Measurements from ENCODE around the gene CFAP298. TPM values are rescaled to one million over a fixed set of nuclear protein-coding genes. Genes with fewer than 3 reads are reported as not detected.

CFAP298 gene
- total and polyA plus RNA-seq, 10 of the 15 experiments (the other 5 are each of a cell fraction or from before 2014, with no cell fraction given), result 9.5 to 79.1 (median 30.2) TPM

GRCh38 chr21:32599091-32599490 lies 13.1 kb downstream of the CFAP298 start:
- POLR2A ChIA-PET, result no interaction called here
- H3K4me1 ChIP-seq (ENCODE audit: control insufficient read depth, insufficient read depth, low read length), result no peaks in the 10 kb centered on the region
- H3K4me3 ChIP-seq, result no peak overlapping the region
- no peaks in the 10 kb centered on the region for H3K9me3 ChIP-seq (replicated peaks; ENCODE audit: control insufficient read depth, insufficient read depth, low read length)
- H3K27ac ChIP-seq (ENCODE audit: control insufficient read depth, insufficient read depth), result no peak overlapping the region
- H3K27me3 ChIP-seq (replicated peaks in 1 of 2; ENCODE audit: control insufficient read depth in 2 of 2, insufficient read depth in 2 of 2, low read length in 1 of 2), result no peaks in the 10 kb centered on the region
- RAD21 ChIA-PET (ENCODE audit: unreplicated experiment), result interaction anchor here (0.6 to 3.2 kb wide), 2 partner anchors 174 to 196 kb away, joined by 3 to 17 read pairs; no protein-coding TSS in a partner anchor
- intact Hi-C loops (cut with micrococcal nuclease; ENCODE audit: unreplicated experiment) (no loop called here), in situ Hi-C loops (cut with MboI) (no loop called here)
- no peak overlapping the region for H3K9ac ChIP-seq (ENCODE audit: control insufficient read depth, insufficient read depth, low read length)
- 64% methylated on average over 5 of the region's 5 CpGs for WGBS (ENCODE audit: insufficient coverage, insufficient replicate concordance, low lambda C conversion rate, missing lambda C conversion rate)
- H3K4me2 ChIP-seq (ENCODE audit: control insufficient read depth, insufficient read depth), result no peak overlapping the region
- H2AFZ ChIP-seq (ENCODE audit: control insufficient read depth, low read depth, low read length), result no peak overlapping the region
- no TSS peak for BruUV-seq (replicated peaks)
- ATAC-seq (no peak), DNase-seq (ENCODE audit: low read depth, low spot score) (no peak), FAIRE-seq (no peak)
- SMC1A ChIA-PET (ENCODE audit: uncharacterized antibody, unreplicated experiment), result interaction anchor here (2.6 kb wide), 1 partner anchor 197 kb away, joined by 13 read pairs; no protein-coding TSS in a partner anchor
- H4K20me1 ChIP-seq (ENCODE audit: control insufficient read depth, insufficient read depth), result no peaks in the 10 kb centered on the region
- no peaks in the 10 kb centered on the region for H3K79me2 ChIP-seq (ENCODE audit: control insufficient read depth, insufficient read depth, low read length)
- CTCF ChIA-PET, result interaction anchor here (1.1 to 5.1 kb wide), 4 partner anchors 12 to 196 kb away, joined by 3 to 90 read pairs (median 26); partner anchors contain the start of gene CFAP298
- H3K36me3 ChIP-seq (ENCODE audit: control insufficient read depth in 2 of 2, insufficient read depth in 2 of 2, low read length in 1 of 2), result peaks cover 2 to 16% of the 10 kb centered on the region in 2 experiments; a peak in 3 of 4 replicates
- TF ChIP-seq RAD51 (IDR thresholded peaks at IDR 0.05) (no peak), E2F4 (IDR thresholded peaks at IDR 0.05; ENCODE audit: low read depth, low read length) (no peak), IRF4 (IDR thresholded peaks at IDR 0.05; ENCODE audit: low read depth, low read length) (no peak), BCLAF1 (IDR thresholded peaks at IDR 0.05) (no peak), PAX8 (IDR thresholded peaks at IDR 0.05) (no peak), POLR2AphosphoS2 (IDR thresholded peaks at IDR 0.05; ENCODE audit: low read depth, low read length) (no peak), SMAD1 (IDR thresholded peaks at IDR 0.05; ENCODE audit: low read depth, partially characterized antibody) (no peak), NKRF (conservative IDR thresholded peaks at IDR 0.05) (no peak), HDAC6 (IDR thresholded peaks at IDR 0.05; ENCODE audit: unreplicated experiment) (no peak), RELB (IDR thresholded peaks at IDR 0.05; ENCODE audit: low read depth) (no peak), SIX5 (IDR thresholded peaks at IDR 0.05; ENCODE audit: low read depth, low read length, severe bottlenecking) (no peak), ZSCAN29 (IDR thresholded peaks at IDR 0.05) (no peak), SP1 (IDR thresholded peaks at IDR 0.05; ENCODE audit: low read depth, low read length) (no peak), SUZ12 (IDR thresholded peaks at IDR 0.05; ENCODE audit: unreplicated experiment) (no peak), RFX5 (IDR thresholded peaks at IDR 0.05; ENCODE audit: low read depth, low read length) (no peak), RUNX3 (IDR thresholded peaks at IDR 0.05; ENCODE audit: low read length) (no peak), BMI1 (IDR thresholded peaks at IDR 0.05; ENCODE audit: borderline replicate concordance) (no peak)
